Osteoblast (primary cell): ENCODE results near the gene RAB26. TPM values are rescaled to one million over a fixed set of nuclear protein-coding genes. Genes with fewer than 3 reads are reported as not detected.

Experiments
- DNase-seq: peaks from one replicate; pipeline ENCODE4 v3.0.0; 2011; ENCODE audit warnings: low spot score, mixed read lengths; ENCODE audit not compliant: insufficient read length; ENCODE audit errors: missing footprints
- H2AFZ ChIP-seq: 2 replicates; pipeline ENCODE4 v1.6.0; 2011; ENCODE audit warnings: mild to moderate bottlenecking, low read length
- H3K27ac ChIP-seq: 2 replicates; pipeline ENCODE4 v1.5.1; 2011; ENCODE audit warnings: mild to moderate bottlenecking, low read depth, low read length, moderate library complexity
- H3K27me3 ChIP-seq: 2 replicates; pipeline ENCODE4 v1.6.0; 2012; ENCODE audit warnings: mild to moderate bottlenecking, control low read depth, inconsistent platforms, low read length, moderate library complexity; ENCODE audit not compliant: insufficient read depth
- H3K36me3 ChIP-seq: 2 replicates; pipeline ENCODE4 v1.5.1; 2011; ENCODE audit warnings: mild to moderate bottlenecking, low read length, control low read depth, moderate library complexity; ENCODE audit not compliant: insufficient read depth
- H3K4me1 ChIP-seq: 2 replicates; pipeline ENCODE4 v1.5.1; 2011; ENCODE audit warnings: mild to moderate bottlenecking, low read length, control low read depth, moderate library complexity; ENCODE audit not compliant: insufficient read depth
- H3K4me2 ChIP-seq: 2 replicates; pipeline ENCODE4 v1.6.0; 2011; ENCODE audit warnings: mild to moderate bottlenecking, low read length; ENCODE audit not compliant: insufficient read depth
- H3K4me3 ChIP-seq: fragments of 200-600 bp; sonication (generic); 3 replicates; pipeline ENCODE4 v1.5.1; 2012; ENCODE audit warnings: mild to moderate bottlenecking, low read length, inconsistent platforms; ENCODE audit not compliant: insufficient read depth
- H3K79me2 ChIP-seq: 2 replicates; pipeline ENCODE4 v1.6.0; 2012; ENCODE audit warnings: mild to moderate bottlenecking, low read length, control low read depth, inconsistent platforms; ENCODE audit not compliant: insufficient read depth
- H3K9me3 ChIP-seq: 2 replicates; pipeline ENCODE4 v1.5.1; 2011; ENCODE audit warnings: low read depth, low read length, control low read depth
- H4K20me1 ChIP-seq: 2 replicates; pipeline ENCODE4 v1.6.0; 2012; ENCODE audit warnings: mild to moderate bottlenecking, low read length, control low read depth; ENCODE audit not compliant: insufficient read depth
- total RNA-seq: library from RNA; depleted of rRNA; stranded (reverse); fragments of >200 nt; gene quantifications from 2 replicates; pipeline ENCODE4 v1.2.3, GENCODE V29; 2012
- TF ChIP-seq, protein P1 (sequence below): IDR thresholded peaks from 2 replicates; pipeline ENCODE4 v1.5.1; 2011; ENCODE audit warnings: mild to moderate bottlenecking, low read depth, low read length, moderate library complexity; ENCODE audit errors: extremely low read depth

The RAB26 gene
- total RNA-seq, 1 donor: 0.36 TPM

DNA sequence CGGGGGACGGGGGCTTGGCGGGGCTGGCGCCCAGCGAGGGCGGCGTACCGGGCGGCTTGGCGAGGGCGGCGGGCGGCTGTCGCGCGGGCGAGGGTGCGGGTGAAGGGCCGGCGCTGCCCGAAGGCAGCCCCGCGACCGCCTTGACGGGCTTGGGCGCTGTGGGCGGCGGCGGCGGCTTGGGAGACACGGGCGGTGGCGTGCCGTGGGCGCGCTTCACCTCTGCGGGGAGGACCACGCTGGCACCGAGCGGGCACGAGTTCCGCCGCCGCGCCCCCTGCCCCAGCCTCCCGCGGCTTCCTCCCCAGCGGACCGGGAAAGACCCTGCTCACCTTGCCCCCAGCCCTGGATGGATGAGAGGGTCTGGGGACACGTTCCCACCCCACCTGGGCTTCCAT lies 30.7 kb downstream of the RAB26 start:
- H3K4me3 ChIP-seq: no peak overlapping the region
- DNase-seq: no peak
- H2AFZ ChIP-seq: no peak overlapping the region
- TF ChIP-seq, protein P1, sequence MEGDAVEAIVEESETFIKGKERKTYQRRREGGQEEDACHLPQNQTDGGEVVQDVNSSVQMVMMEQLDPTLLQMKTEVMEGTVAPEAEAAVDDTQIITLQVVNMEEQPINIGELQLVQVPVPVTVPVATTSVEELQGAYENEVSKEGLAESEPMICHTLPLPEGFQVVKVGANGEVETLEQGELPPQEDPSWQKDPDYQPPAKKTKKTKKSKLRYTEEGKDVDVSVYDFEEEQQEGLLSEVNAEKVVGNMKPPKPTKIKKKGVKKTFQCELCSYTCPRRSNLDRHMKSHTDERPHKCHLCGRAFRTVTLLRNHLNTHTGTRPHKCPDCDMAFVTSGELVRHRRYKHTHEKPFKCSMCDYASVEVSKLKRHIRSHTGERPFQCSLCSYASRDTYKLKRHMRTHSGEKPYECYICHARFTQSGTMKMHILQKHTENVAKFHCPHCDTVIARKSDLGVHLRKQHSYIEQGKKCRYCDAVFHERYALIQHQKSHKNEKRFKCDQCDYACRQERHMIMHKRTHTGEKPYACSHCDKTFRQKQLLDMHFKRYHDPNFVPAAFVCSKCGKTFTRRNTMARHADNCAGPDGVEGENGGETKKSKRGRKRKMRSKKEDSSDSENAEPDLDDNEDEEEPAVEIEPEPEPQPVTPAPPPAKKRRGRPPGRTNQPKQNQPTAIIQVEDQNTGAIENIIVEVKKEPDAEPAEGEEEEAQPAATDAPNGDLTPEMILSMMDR: no peak
- H3K27me3 ChIP-seq: no peaks in the 10 kb centered on the region
- peaks cover 8% of the 10 kb centered on the region for H4K20me1 ChIP-seq
- peaks cover 34% of the 10 kb centered on the region for H3K36me3 ChIP-seq
- no peak overlapping the region for H3K4me2 ChIP-seq
- no peaks in the 10 kb centered on the region for H3K4me1 ChIP-seq
- no peak overlapping the region for H3K27ac ChIP-seq
- H3K9me3 ChIP-seq: no peaks in the 10 kb centered on the region
- no peaks in the 10 kb centered on the region for H3K79me2 ChIP-seq

DNA sequence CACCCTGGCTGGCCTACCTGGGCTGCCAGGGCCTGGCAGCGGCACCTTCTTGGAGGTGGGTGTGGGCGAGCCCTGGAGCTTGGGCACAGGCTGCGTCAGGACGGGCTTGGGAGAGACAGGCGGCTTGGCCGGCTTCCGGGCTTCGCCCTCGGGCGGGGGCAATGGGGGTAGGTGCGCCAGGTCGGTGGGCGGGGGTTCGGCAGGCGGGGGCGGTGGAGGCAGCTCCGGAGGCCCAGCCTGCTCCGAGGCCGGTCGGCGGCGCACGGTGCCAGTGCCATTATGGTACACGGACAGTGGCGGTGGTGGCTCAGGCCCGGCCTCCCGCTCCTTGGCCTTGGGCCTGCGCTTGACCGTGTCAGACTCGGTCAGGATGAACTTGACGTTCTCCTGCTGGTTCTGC lies 31.2 kb downstream of the RAB26 start:
- Histone ChIP-seq H3K79me2 (no peaks in the 10 kb centered on the region), H3K36me3 (peaks cover 30% of the 10 kb centered on the region), H3K4me3 (no peak overlapping the region), H2AFZ (no peak overlapping the region), H3K4me2 (no peak overlapping the region), H3K27ac (no peak overlapping the region), H3K9me3 (no peaks in the 10 kb centered on the region), H4K20me1 (peaks cover 4% of the 10 kb centered on the region), H3K4me1 (no peaks in the 10 kb centered on the region), H3K27me3 (no peaks in the 10 kb centered on the region)
- no peak for DNase-seq
- TF ChIP-seq, protein P1: no peak

DNA sequence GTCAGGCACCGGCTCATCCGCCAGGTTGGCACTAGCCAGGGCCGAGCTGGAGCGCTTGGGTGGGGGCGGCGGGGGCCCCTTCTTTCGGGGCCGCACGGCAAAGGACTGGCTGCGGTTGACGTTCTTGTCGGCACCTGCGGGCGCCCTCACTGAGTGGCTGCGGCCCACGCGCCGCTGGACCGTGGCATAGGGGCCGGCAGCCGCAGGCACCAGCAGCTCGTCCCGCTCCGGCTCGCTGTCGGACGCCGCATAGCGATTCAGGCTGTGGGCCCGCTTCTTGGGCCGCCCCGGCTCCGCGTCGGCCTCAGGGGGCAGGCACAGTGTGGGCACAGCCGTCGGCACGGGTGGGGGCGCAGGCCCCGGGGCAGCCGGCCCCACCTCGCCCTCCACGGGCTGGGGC lies 32.0 kb downstream of the RAB26 start:
- no peaks in the 10 kb centered on the region for H3K79me2 ChIP-seq
- H4K20me1 ChIP-seq: peaks cover 4% of the 10 kb centered on the region
- no peak overlapping the region for H2AFZ ChIP-seq
- H3K27ac ChIP-seq: no peak overlapping the region
- no peaks in the 10 kb centered on the region for H3K9me3 ChIP-seq
- DNase-seq: no peak
- no peak overlapping the region for H3K4me2 ChIP-seq
- TF ChIP-seq, protein P1: no peak
- H3K4me3 ChIP-seq: no peak overlapping the region
- H3K4me1 ChIP-seq: no peaks in the 10 kb centered on the region
- peaks cover 22% of the 10 kb centered on the region for H3K36me3 ChIP-seq
- H3K27me3 ChIP-seq: no peaks in the 10 kb centered on the region

DNA sequence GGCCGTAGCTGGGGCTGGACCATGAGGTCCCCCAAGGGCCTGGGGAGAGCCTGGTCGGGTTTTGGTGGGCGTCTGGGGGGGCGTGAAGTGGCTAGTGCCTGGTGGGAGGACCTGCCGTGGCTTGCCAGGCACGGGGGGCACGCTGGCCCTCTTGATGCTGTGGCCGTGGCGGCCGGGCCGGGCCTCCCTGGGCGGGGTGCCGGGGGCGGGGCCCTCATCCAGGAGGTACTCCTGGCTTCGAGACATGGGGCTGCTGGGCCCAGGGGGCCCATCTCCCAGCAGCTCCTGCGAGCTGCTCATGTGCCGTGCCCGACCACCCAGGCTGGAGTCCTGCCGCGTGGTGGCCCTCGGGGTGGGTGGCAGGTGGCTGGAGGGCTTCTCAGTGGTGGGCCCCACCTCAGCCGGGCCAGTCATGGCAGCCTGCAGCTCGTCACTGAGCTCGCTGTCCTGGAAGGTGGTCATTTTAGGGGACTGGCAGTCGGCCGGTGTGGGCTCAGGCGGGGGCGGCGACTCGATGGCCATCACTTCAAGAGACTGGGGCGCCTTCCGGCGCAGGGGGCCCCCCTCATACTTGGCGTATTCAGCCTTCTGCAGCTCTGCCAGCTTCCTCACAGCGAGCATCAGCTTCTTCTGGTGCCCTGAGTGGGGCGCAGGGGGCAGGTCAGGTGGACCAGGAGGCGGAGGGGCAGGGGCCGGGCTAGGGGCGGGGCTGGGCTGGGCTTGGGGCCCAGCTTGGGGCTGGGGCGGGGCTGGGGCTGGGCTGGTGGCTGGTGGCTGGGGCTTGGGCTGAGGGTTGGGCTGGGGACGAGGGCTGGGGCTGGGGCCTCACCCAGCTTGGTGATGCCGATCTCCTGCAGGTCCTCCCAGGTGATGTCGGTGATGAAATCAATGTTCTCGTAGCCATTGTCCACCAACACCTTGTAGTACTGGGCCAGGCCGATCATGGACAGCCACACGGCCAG lies 32.8 kb downstream of the RAB26 start:
- TF ChIP-seq, protein P1: no peak
- Histone ChIP-seq H3K4me2 (no peak overlapping the region), H3K4me1 (no peaks in the 10 kb centered on the region), H3K27me3 (no peaks in the 10 kb centered on the region), H4K20me1 (peaks cover 4% of the 10 kb centered on the region), H3K4me3 (no peak overlapping the region), H3K36me3 (peaks cover 14% of the 10 kb centered on the region), H3K79me2 (no peaks in the 10 kb centered on the region), H3K9me3 (no peaks in the 10 kb centered on the region), H3K27ac (no peak overlapping the region), H2AFZ (no peak overlapping the region)
- DNase-seq: no peak
